HCT116 (cell line): ENCODE data around the gene SLC38A8. TPM values are rescaled to one million over a fixed set of nuclear protein-coding genes. Genes with fewer than 3 reads are reported as not detected.

Experiments used
- ATAC-seq: fragments of 200-7000 bp; cut with Tn5 transposase; 2 replicates; pipeline ENCODE4 v1.9.1; 2020; ENCODE audit warnings: mild to moderate bottlenecking, moderate library complexity
- BruUV-seq: library from RNA; stranded (reverse); fragments of 400-500 nt; replicated peaks from 2 replicates; lab custom pipeline; 2021; lab: Mats Ljungman, UMichigan
- CTCF ChIA-PET: fragments of 300-600 bp; sonication (Branson Sonifier 250); formaldehyde crosslinking; loops from one replicate; lab custom pipeline; 2021; ENCODE audit warnings: antibody characterized with exemption; lab: Charles Lee
- POLR2A ChIA-PET: fragments of 300-600, 350-600 bp; sonication (Branson Sonifier 250); formaldehyde crosslinking; loops from one replicate; lab custom pipeline; 2021; ENCODE audit warnings: antibody characterized with exemption; lab: Charles Lee
- RAD21 ChIA-PET, 2 experiments: fragments of 300-600 bp; sonication (Branson Sonifier 250); formaldehyde crosslinking; loops; one replicate each; lab custom pipeline; 2023; ENCODE audit warnings: low total read pairs in 2 of 2; ENCODE audit not compliant: uncharacterized antibody in 2 of 2, unreplicated experiment in 2 of 2, low non-redundant PET in 1 of 2; lab: Charles Lee
- DNase-seq: peaks from one replicate; pipeline ENCODE4 v3.0.0-alpha.2; 2010; ENCODE audit warnings: low read depth, low spot score
- H2AFZ ChIP-seq: fragments of 200-600 bp; shearing (Covaris generic), sonication (generic); 2 replicates; pipeline ENCODE4 v1.6.1; 2017; ENCODE audit warnings: low read depth, mixed run types, mixed read lengths, antibody characterized with exemption, low read length; ENCODE audit not compliant: poor library complexity, severe bottlenecking
- H3K27ac ChIP-seq: 2 replicates; pipeline ENCODE4 v1.5.1; 2012; ENCODE audit warnings: low read depth, low read length
- H3K27me3 ChIP-seq: fragments of 200-600 bp; sonication (generic); 2 replicates; pipeline ENCODE4 v1.6.1; 2016; ENCODE audit warnings: mixed run types, low read length, mixed read lengths; ENCODE audit not compliant: insufficient read depth
- H3K36me3 ChIP-seq, 2 experiments: fragments of 200-500 bp in 1 of 2; fragments of 200-600 bp in 1 of 2; sonication (Bioruptor generic) in 1 of 2; sonication (generic) in 1 of 2; 2 replicates each; pipeline versions ENCODE4 v1.5.1 to v1.6.1; 2014 to 2016; ENCODE audit warnings: low read length in 2 of 2, inconsistent platforms in 1 of 2, mixed read lengths in 1 of 2, mixed run types in 1 of 2; ENCODE audit not compliant: insufficient read depth in 2 of 2, control insufficient read depth in 1 of 2
- H3K4me1 ChIP-seq, 2 experiments: fragments of 200-600 bp in 1 of 2; sonication (generic) in 1 of 2; 2 replicates each; pipeline versions ENCODE4 v1.5.1 to v1.6.1; 2012 to 2017; ENCODE audit warnings: low read length in 2 of 2, inconsistent platforms in 1 of 2, mild to moderate bottlenecking in 1 of 2, mixed read lengths in 1 of 2, mixed run types in 1 of 2, moderate library complexity in 1 of 2; ENCODE audit not compliant: insufficient read depth in 2 of 2, control insufficient read depth in 1 of 2
- H3K4me2 ChIP-seq: fragments of 200-600 bp; sonication (generic); 2 replicates; pipeline ENCODE4 v1.6.1; 2017; ENCODE audit warnings: mixed run types, low read length, mixed read lengths
- H3K4me3 ChIP-seq, 2 experiments: fragments of 200-600 bp in 1 of 2; sonication (generic) in 1 of 2; replicated peaks in 1 of 2; 2 replicates each; pipeline ENCODE4 v1.5.1; 2011 to 2016; ENCODE audit warnings: low read length in 2 of 2, control low read depth in 1 of 2, low read depth in 1 of 2, mild to moderate bottlenecking in 1 of 2, mixed read lengths in 1 of 2, mixed run types in 1 of 2
- H3K79me2 ChIP-seq: fragments of 200-600 bp; sonication (generic); 2 replicates; pipeline ENCODE4 v1.6.1; 2017; ENCODE audit warnings: mild to moderate bottlenecking, mixed run types, low read length, moderate library complexity, mixed read lengths; ENCODE audit not compliant: insufficient read depth
- H3K9ac ChIP-seq: fragments of 200-600 bp; sonication (generic); 2 replicates; pipeline ENCODE4 v1.6.1; 2016; ENCODE audit warnings: low read length, mixed read lengths
- H3K9me2 ChIP-seq: fragments of 200-600 bp; sonication (generic), shearing (Covaris generic); 2 replicates; pipeline ENCODE4 v1.6.1; 2017; ENCODE audit warnings: mixed run types, mild to moderate bottlenecking, moderate library complexity; ENCODE audit not compliant: insufficient read depth
- H3K9me3 ChIP-seq, 2 experiments: fragments of 200-500 bp in 1 of 2; fragments of 200-600 bp in 1 of 2; sonication (Bioruptor generic) in 1 of 2; sonication (generic) in 1 of 2; 2 replicates each; pipeline ENCODE4 v1.6.1; 2014 to 2017; ENCODE audit warnings: low read length in 2 of 2, mixed read lengths in 2 of 2, inconsistent platforms in 1 of 2, low read depth in 1 of 2, mild to moderate bottlenecking in 1 of 2, mixed run types in 1 of 2, moderate library complexity in 1 of 2; ENCODE audit not compliant: control insufficient read depth in 1 of 2, insufficient read depth in 1 of 2
- H4K20me1 ChIP-seq: fragments of 200-600 bp; sonication (generic), shearing (Covaris generic); 2 replicates; pipeline ENCODE4 v1.6.1; 2017; ENCODE audit warnings: mixed run types, mild to moderate bottlenecking, moderate library complexity; ENCODE audit not compliant: insufficient read depth
- CEBPB ChIP-seq: IDR thresholded peaks from 2 replicates; pipeline ENCODE4 v1.6.1; 2012; ENCODE audit warnings: low read depth
- FOSL1 ChIP-seq: IDR thresholded peaks from 2 replicates; pipeline ENCODE4 v1.6.1; 2012; ENCODE audit warnings: low read depth
- POLR2AphosphoS5 ChIP-seq: IDR thresholded peaks from 2 replicates; pipeline ENCODE4 v1.6.1; 2011; ENCODE audit warnings: mild to moderate bottlenecking, low read depth, low read length, moderate library complexity
- ZFX ChIP-seq: fragments of 450-650 bp; IDR thresholded peaks from 2 replicates; pipeline ENCODE4 v1.6.1; 2017
- intact Hi-C: fragments of 100-400 bp; cut with micrococcal nuclease; formaldehyde crosslinking; loops from 2 replicates; pipeline ENCODE4 v1.10.0; 2022
- total RNA-seq: library from RNA; stranded (reverse); gene quantifications from one replicate; pipeline ENCODE4 v1.2.1, GENCODE V29; 2021; ENCODE audit not compliant: unreplicated experiment
- TF ChIP-seq, protein P1 (sequence below): IDR thresholded peaks from 2 replicates; pipeline ENCODE4 v1.6.1; 2011; ENCODE audit warnings: mild to moderate bottlenecking, low read length, moderate library complexity; ENCODE audit not compliant: insufficient replicate concordance; ENCODE audit errors: extremely low read depth
- TF ChIP-seq, protein P2 (sequence below), 3 experiments: fragments of 200-600 bp in 1 of 3; sonication (generic) in 1 of 3; IDR thresholded peaks in 2 of 3; conservative IDR thresholded peaks in 1 of 3; 2 replicates each; pipeline ENCODE4 v1.5.1; 2012 to 2017; ENCODE audit warnings: low read depth in 2 of 3, low read length in 2 of 3, antibody characterized with exemption in 1 of 3, borderline replicate concordance in 1 of 3, control low read depth in 1 of 3, mild to moderate bottlenecking in 1 of 3, mixed read lengths in 1 of 3, mixed run types in 1 of 3, moderate library complexity in 1 of 3; ENCODE audit not compliant: insufficient read depth in 1 of 3

The SLC38A8 gene
- total RNA-seq, 1 experiment from 2014 or later = not detected

DNA sequence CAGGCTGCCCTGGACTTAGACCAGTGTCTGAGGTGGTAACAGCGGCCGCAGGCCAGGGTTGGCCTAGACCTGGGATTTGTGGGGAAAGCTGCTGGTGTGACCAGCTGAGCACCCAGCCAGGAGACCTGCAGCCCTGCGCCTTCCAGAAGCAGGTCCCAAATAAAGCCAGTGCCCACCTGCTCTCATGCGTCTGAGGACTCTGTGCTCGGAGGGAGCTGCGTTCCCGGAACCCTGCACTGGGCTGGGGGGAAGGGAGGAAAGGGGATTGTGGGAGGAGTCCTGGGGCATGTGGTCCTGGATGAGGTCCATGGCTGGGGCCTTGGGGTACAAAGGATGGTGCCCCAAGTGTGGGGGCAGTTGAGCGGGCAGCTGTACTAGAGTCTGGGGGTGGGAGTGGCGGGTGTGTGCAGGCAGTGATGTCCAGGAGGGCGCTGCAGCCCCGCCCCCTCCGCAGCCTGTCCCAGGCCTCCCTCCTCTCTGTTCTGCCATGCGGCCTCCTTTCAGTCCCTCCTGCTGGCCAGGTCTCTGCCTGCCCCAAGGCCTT lies 76.4 kb downstream of the SLC38A8 start:
- Histone ChIP-seq H3K9me3 (no peaks in the 10 kb centered on the region), H3K79me2 (no peaks in the 10 kb centered on the region), H2AFZ (no peak overlapping the region), H3K27ac (no peak overlapping the region), H3K9ac (no peak overlapping the region), H3K4me2 (no peak overlapping the region), H3K36me3 (0 out of 4 replicates have a peak, but pooled peaks cover 2 to 8% of the 10 kb centered on the region in 2 experiments), H4K20me1 (no peaks in the 10 kb centered on the region), H3K9me2 (no peaks in the 10 kb centered on the region), H3K27me3 (no peaks in the 10 kb centered on the region), H3K4me1 (no peaks in the 10 kb centered on the region), H3K4me3 (no peak overlapping the region)
- ChIA-PET RAD21 (no interaction called here), POLR2A (no interaction called here), CTCF (interaction anchor here (1.1 to 1.7 kb wide), 2 partner anchors 10 to 12 kb away, joined by 3 to 5 read pairs; no protein-coding TSS in a partner anchor)
- DNase-seq = no peak
- intact Hi-C loops = no loop called here
- BruUV-seq = no TSS peak
- no peak for TF ChIP-seq ZFX
- TF ChIP-seq, protein P1, sequence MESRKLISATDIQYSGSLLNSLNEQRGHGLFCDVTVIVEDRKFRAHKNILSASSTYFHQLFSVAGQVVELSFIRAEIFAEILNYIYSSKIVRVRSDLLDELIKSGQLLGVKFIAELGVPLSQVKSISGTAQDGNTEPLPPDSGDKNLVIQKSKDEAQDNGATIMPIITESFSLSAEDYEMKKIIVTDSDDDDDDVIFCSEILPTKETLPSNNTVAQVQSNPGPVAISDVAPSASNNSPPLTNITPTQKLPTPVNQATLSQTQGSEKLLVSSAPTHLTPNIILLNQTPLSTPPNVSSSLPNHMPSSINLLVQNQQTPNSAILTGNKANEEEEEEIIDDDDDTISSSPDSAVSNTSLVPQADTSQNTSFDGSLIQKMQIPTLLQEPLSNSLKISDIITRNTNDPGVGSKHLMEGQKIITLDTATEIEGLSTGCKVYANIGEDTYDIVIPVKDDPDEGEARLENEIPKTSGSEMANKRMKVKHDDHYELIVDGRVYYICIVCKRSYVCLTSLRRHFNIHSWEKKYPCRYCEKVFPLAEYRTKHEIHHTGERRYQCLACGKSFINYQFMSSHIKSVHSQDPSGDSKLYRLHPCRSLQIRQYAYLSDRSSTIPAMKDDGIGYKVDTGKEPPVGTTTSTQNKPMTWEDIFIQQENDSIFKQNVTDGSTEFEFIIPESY = no peak
- no peak for ATAC-seq

DNA sequence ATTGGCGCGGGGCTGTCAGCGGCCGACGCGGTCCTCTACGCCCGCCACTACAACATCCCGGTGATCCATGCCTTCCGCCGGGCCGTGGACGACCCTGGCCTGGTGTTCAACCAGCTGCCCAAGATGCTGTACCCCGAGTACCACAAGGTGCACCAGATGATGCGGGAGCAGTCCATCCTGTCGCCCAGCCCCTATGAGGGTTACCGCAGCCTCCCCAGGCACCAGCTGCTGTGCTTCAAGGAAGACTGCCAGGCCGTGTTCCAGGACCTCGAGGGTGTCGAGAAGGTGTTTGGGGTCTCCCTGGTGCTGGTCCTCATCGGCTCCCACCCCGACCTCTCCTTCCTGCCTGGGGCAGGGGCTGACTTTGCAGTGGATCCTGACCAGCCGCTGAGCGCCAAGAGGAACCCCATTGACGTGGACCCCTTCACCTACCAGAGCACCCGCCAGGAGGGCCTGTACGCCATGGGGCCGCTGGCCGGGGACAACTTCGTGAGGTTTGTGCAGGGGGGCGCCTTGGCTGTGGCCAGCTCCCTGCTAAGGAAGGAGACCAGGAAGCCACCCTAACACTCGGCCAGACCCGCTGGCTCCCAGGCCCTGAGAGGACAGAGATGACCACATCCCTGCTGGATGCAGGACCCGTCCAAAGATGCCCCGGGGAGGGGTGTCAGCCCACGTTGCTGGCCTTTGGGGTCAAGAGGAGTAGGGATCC lies 77.0 kb downstream of the SLC38A8 start:
- ChIA-PET CTCF (interaction anchor here (1.1 to 1.7 kb wide), 2 partner anchors 9 to 11 kb away, joined by 3 to 5 read pairs; no protein-coding TSS in a partner anchor), POLR2A (no interaction called here), RAD21 (no interaction called here)
- H3K9me3 ChIP-seq = no peaks in the 10 kb centered on the region
- H3K27me3 ChIP-seq = no peaks in the 10 kb centered on the region
- H3K27ac ChIP-seq = no peak overlapping the region; the same call in 1 of the 2 replicates
- ATAC-seq (no peak), DNase-seq (no peak)
- H3K9me2 ChIP-seq = no peaks in the 10 kb centered on the region
- no peak overlapping the region for H3K4me3 ChIP-seq
- H3K4me2 ChIP-seq = no peak overlapping the region
- no peaks in the 10 kb centered on the region for H3K79me2 ChIP-seq
- no peaks in the 10 kb centered on the region for H4K20me1 ChIP-seq
- no peak overlapping the region for H2AFZ ChIP-seq
- intact Hi-C loops = no loop called here
- H3K9ac ChIP-seq = no peak overlapping the region
- H3K36me3 ChIP-seq = peaks cover 2 to 8% of the 10 kb centered on the region in 2 experiments; a peak in 1 of 4 replicates
- BruUV-seq = no TSS peak
- TF ChIP-seq, protein P2, sequence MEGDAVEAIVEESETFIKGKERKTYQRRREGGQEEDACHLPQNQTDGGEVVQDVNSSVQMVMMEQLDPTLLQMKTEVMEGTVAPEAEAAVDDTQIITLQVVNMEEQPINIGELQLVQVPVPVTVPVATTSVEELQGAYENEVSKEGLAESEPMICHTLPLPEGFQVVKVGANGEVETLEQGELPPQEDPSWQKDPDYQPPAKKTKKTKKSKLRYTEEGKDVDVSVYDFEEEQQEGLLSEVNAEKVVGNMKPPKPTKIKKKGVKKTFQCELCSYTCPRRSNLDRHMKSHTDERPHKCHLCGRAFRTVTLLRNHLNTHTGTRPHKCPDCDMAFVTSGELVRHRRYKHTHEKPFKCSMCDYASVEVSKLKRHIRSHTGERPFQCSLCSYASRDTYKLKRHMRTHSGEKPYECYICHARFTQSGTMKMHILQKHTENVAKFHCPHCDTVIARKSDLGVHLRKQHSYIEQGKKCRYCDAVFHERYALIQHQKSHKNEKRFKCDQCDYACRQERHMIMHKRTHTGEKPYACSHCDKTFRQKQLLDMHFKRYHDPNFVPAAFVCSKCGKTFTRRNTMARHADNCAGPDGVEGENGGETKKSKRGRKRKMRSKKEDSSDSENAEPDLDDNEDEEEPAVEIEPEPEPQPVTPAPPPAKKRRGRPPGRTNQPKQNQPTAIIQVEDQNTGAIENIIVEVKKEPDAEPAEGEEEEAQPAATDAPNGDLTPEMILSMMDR (IDR thresholded peaks at IDR 0.05 in 2 of 3, conservative IDR thresholded peaks at IDR 0.05 in 1 of 3; ENCODE audit: borderline replicate concordance in 1 of 3, insufficient read depth in 1 of 3, low read depth in 2 of 3, low read length in 2 of 3) = no peak
- TF ChIP-seq FOSL1 = no peak
- no peak for TF ChIP-seq CEBPB
- no peak for TF ChIP-seq POLR2AphosphoS5
- no peaks in the 10 kb centered on the region for H3K4me1 ChIP-seq
